AG20443 (cell line): Measurements from ENCODE around the gene MYO1G.
"Not testable (repeated sequence)": the region's sequence is repeated elsewhere in the genome, so short reads cannot be mapped to it uniquely, and the experiment has no call there.

Experiments
- DNase-seq: peaks from one replicate; pipeline ENCODE4 v3.0.0; 2012; ENCODE audit warnings: low spot score, mixed read lengths

Gene MYO1G

GRCh38 chr7:44999245-45000092 lies 20.7 kb upstream of the MYO1G start:
- DNase-seq: peak; percentile 97

GRCh38 chr7:44998153-44998871 lies 19.5 kb upstream of the MYO1G start:
- DNase-seq: no peak

- no peak for DNase-seq
Observed at GRCh38 chr7:44995555-44996493, 17.0 kb upstream of the MYO1G start.

- DNase-seq: no peak
Observed at GRCh38 chr7:44994877-44995554, 16.2 kb upstream of the MYO1G start.

GRCh38 chr7:44992004-44992795 lies 13.4 kb upstream of the MYO1G start:
- DNase-seq: not testable (repeated sequence)

- peak; percentile 32 for DNase-seq
Observed at GRCh38 chr7:44990109-44991023, 11.6 kb upstream of the MYO1G start.

- no peak for DNase-seq
Observed at GRCh38 chr7:44989132-44989531, 10.3 kb upstream of the MYO1G start.

GRCh38 chr7:44988701-44989100 lies 9.9 kb upstream of the MYO1G start:
- no peak for DNase-seq

- no peak for DNase-seq
Observed at GRCh38 chr7:44987996-44988395, 9.2 kb upstream of the MYO1G start.

- no peak for DNase-seq
Observed at GRCh38 chr7:44987457-44987856, 8.6 kb upstream of the MYO1G start.

GRCh38 chr7:44986218-44987053 lies 7.6 kb upstream of the MYO1G start:
- peak; percentile 94 for DNase-seq

- no peak for DNase-seq
Observed at GRCh38 chr7:44985900-44986217, 7.0 kb upstream of the MYO1G start.

- no peak for DNase-seq
Observed at GRCh38 chr7:44985033-44985695, 6.3 kb upstream of the MYO1G start.

GRCh38 chr7:44984478-44984758 lies 5.6 kb upstream of the MYO1G start:
- DNase-seq: no peak

- no peak for DNase-seq
Observed at GRCh38 chr7:44983742-44984477, 5.1 kb upstream of the MYO1G start.

GRCh38 chr7:44982970-44983369 lies 4.2 kb upstream of the MYO1G start:
- no peak for DNase-seq

- no peak for DNase-seq
Observed at GRCh38 chr7:44982535-44982923, 3.7 kb upstream of the MYO1G start.
